Hepatocyte (in vitro differentiated cells): ENCODE data around the gene OMA1. TPM values are rescaled to one million over a fixed set of nuclear protein-coding genes. Genes with fewer than 3 reads are reported as not detected.

Source experiments
- DNase-seq: peaks from one replicate; pipeline ENCODE4 v3.0.0-alpha.2; 2016; ENCODE audit warnings: low spot score
- H2AFZ ChIP-seq: fragments of 200-600 bp; sonication (generic); 2 replicates; pipeline ENCODE4 v1.6.0; 2016; ENCODE audit warnings: antibody characterized with exemption, mild to moderate bottlenecking
- H3K27ac ChIP-seq: fragments of 200-600 bp; sonication (generic); 2 replicates; pipeline ENCODE4 v1.5.1; 2016; ENCODE audit warnings: mild to moderate bottlenecking
- H3K27me3 ChIP-seq: fragments of 200-600 bp; sonication (generic); 2 replicates; pipeline ENCODE4 v1.6.1; 2016
- H3K36me3 ChIP-seq: fragments of 200-600 bp; sonication (generic); replicated peaks from 2 replicates; pipeline ENCODE4 v1.5.1; 2016; ENCODE audit warnings: low read depth; ENCODE audit not compliant: insufficient read depth
- H3K4me1 ChIP-seq: fragments of 200-600 bp; sonication (generic); 2 replicates; pipeline ENCODE4 v1.5.1; 2016; ENCODE audit warnings: mild to moderate bottlenecking, moderate library complexity; ENCODE audit not compliant: insufficient read depth
- H3K4me2 ChIP-seq: fragments of 200-600 bp; sonication (generic); 2 replicates; pipeline ENCODE4 v1.6.0; 2016
- H3K4me3 ChIP-seq: fragments of 200-600 bp; sonication (generic); 2 replicates; pipeline ENCODE4 v1.5.1; 2016; ENCODE audit warnings: mild to moderate bottlenecking
- H3K79me2 ChIP-seq: fragments of 200-600 bp; sonication (generic); 2 replicates; pipeline ENCODE4 v1.6.0; 2017; ENCODE audit warnings: mild to moderate bottlenecking
- H3K9me2 ChIP-seq: fragments of 200-600 bp; sonication (generic); replicated peaks from 2 replicates; pipeline ENCODE4 v1.6.0; 2017; ENCODE audit warnings: mild to moderate bottlenecking; ENCODE audit not compliant: insufficient read depth
- H3K9me3 ChIP-seq: fragments of 200-600 bp; sonication (generic); 2 replicates; pipeline ENCODE4 v1.5.1; 2016; ENCODE audit warnings: low read depth, mild to moderate bottlenecking
- H4K20me1 ChIP-seq: fragments of 200-600 bp; sonication (generic); 2 replicates; pipeline ENCODE4 v1.6.0; 2016; ENCODE audit warnings: mild to moderate bottlenecking; ENCODE audit not compliant: insufficient read depth, poor library complexity, severe bottlenecking
- CTCF ChIP-seq: fragments of 200-600 bp; sonication (generic); IDR thresholded peaks from 2 replicates; pipeline ENCODE4 v1.5.1; 2016; ENCODE audit warnings: antibody characterized with exemption, mild to moderate bottlenecking; ENCODE audit not compliant: poor library complexity
- EZH2 ChIP-seq: fragments of 200-600 bp; sonication (generic); IDR thresholded peaks from 2 replicates; pipeline ENCODE4 v1.6.1; 2016; ENCODE audit warnings: antibody characterized with exemption, mild to moderate bottlenecking, borderline replicate concordance
- EZH2phosphoT487 ChIP-seq: fragments of 200-600 bp; sonication (generic); IDR thresholded peaks from one replicate; pipeline ENCODE4 v1.6.1; 2018; ENCODE audit warnings: antibody characterized with exemption, mild to moderate bottlenecking, low read depth, moderate library complexity; ENCODE audit not compliant: unreplicated experiment, severe bottlenecking
- WGBS: methylation state at CpG from one replicate; pipeline ENCODE4 v1.1.6; 2016; ENCODE audit warnings: low lambda C conversion rate; ENCODE audit errors: missing lambda C conversion rate; 5-methylcytosine and 5-hydroxymethylcytosine counted together
- polyA plus RNA-seq: library from polyadenylated mRNA; unstranded; fragments of >200 nt; fragmentation: Nextera tagmentation; extraction: Ambion mirVana; gene quantifications from 2 replicates; pipeline ENCODE4 v1.2.1, GENCODE V29; 2016
- total RNA-seq: library from RNA; depleted of rRNA; stranded (reverse); fragments of >200 nt; gene quantifications from 2 replicates; pipeline ENCODE4 v1.2.3, GENCODE V29; 2014

Gene OMA1
- total and polyA plus RNA-seq, 2 experiments from 2014 or later, result 19.7 to 36.0 TPM

DNA sequence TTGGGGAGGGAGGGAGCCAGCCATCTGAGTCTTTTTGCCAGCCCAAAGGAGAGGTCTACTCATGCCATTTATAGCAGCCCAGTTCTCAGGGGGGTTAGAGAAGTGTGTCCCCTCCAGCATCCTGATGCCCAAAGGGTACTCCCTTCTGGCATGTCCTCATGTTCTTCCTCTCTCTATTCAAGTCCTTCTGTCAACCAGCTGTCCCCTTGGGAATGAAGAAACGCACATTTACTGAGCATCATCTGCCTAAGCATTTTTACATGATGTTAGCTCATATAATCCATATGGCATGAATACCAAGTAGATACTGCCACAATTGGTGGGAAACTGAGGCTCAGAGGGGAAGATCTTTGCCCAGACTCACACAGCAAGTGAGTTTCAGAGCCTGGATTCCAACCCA, 45.3 kb upstream of the OMA1 start:
- H3K36me3 ChIP-seq, result no peaks in the 10 kb centered on the region
- no peak for DNase-seq
- no peaks in the 10 kb centered on the region for H3K9me3 ChIP-seq
- 89% methylated on average over 1 of the region's 1 CpG for WGBS
- TF ChIP-seq CTCF (no peak), EZH2phosphoT487 (no peak), EZH2 (no peak)
- H3K79me2 ChIP-seq, result no peaks in the 10 kb centered on the region
- no peak overlapping the region for H3K4me2 ChIP-seq
- no peaks in the 10 kb centered on the region for H3K4me1 ChIP-seq
- H3K9me2 ChIP-seq, result no peaks in the 10 kb centered on the region
- H2AFZ ChIP-seq, result no peak overlapping the region
- no peaks in the 10 kb centered on the region for H3K27me3 ChIP-seq
- H3K27ac ChIP-seq, result no peak overlapping the region
- no peaks in the 10 kb centered on the region for H4K20me1 ChIP-seq
- no peak overlapping the region for H3K4me3 ChIP-seq

DNA sequence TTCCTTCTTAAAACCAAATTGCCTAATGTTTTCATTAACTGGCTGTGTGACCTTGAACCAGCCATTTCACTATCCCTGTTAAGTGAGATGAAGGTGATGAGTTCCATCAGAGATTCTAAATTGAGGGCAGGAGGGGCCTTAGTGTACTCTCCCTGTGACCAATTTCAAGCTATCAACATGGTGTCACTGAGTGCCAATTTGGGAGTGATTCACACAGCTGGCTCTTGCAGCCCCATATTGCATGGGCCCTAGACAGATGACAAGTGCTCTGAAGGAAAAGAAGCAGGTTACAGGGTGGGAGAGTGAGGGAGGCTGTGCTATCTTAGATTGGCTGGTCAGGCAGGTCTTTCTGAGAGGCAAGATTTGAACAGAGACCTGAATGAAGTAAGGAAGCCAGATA, 43.5 kb upstream of the OMA1 start:
- Histone ChIP-seq H3K4me2 (no peak overlapping the region), H3K27me3 (no peaks in the 10 kb centered on the region), H3K4me1 (no peaks in the 10 kb centered on the region), H4K20me1 (no peaks in the 10 kb centered on the region), H3K9me2 (no peaks in the 10 kb centered on the region), H3K9me3 (no peaks in the 10 kb centered on the region), H3K4me3 (no peak overlapping the region), H3K27ac (no peak overlapping the region), H3K36me3 (no peaks in the 10 kb centered on the region), H3K79me2 (no peaks in the 10 kb centered on the region), H2AFZ (no peak overlapping the region)
- no peak for DNase-seq
- TF ChIP-seq EZH2 (no peak), CTCF (no peak), EZH2phosphoT487 (no peak)

DNA sequence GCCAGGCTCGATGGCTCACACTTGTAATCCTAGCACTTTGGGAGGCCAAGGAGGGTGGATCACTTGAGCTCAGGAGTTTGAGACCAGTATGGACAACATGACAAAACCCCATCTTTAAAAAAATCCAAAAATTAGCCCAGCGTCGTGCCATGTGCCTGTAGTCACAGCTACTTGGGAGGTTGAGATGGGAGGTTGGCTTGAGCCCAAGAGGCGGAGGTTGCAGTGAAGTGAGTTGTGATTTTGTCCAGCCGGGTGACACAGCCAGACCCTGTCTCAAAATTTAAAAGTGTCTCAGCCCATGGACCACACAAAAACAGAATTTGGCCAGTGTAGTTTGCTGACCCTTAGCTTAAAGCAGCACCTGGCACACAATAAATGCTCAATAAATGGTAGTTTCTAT, 41.9 kb upstream of the OMA1 start:
- Histone ChIP-seq H3K9me3 (no peaks in the 10 kb centered on the region), H3K27me3 (no peaks in the 10 kb centered on the region), H3K4me3 (no peak overlapping the region), H3K4me1 (peaks cover 8% of the 10 kb centered on the region), H4K20me1 (no peaks in the 10 kb centered on the region), H2AFZ (no peak overlapping the region), H3K36me3 (no peaks in the 10 kb centered on the region), H3K27ac (no peak overlapping the region), H3K4me2 (no peak overlapping the region), H3K79me2 (no peaks in the 10 kb centered on the region), H3K9me2 (no peaks in the 10 kb centered on the region)
- no peak for TF ChIP-seq EZH2
- TF ChIP-seq EZH2phosphoT487, result no peak
- TF ChIP-seq CTCF, result no peak
- 80% methylated on average over 5 of the region's 5 CpGs for WGBS
- DNase-seq, result no peak

DNA sequence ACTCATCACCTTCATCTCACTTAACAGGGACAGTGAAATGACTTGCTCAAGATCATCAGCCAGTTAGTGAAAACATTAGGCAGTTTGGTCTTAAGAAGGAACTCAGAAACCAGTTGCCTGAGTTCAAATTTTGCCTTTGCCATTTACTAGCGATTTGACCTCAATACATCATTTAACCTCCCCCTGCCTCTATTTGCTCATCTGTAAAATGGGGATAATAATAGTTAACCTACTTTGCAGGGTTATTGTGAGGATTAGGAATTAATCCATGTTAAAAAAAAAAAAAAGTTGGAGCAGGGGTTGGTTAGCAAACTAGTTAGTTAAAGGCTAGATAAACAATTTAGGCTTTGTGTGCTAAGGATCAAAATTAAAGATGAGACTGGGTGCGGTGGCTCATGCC, 41.1 kb upstream of the OMA1 start:
- H3K36me3 ChIP-seq, result no peaks in the 10 kb centered on the region
- no peaks in the 10 kb centered on the region for H4K20me1 ChIP-seq
- peaks cover 8% of the 10 kb centered on the region for H3K4me1 ChIP-seq
- no peaks in the 10 kb centered on the region for H3K9me2 ChIP-seq
- 93% methylated on average over 2 of the region's 2 CpGs for WGBS
- DNase-seq, result no peak
- no peaks in the 10 kb centered on the region for H3K79me2 ChIP-seq
- no peak overlapping the region for H3K4me2 ChIP-seq
- H3K27ac ChIP-seq, result no peak overlapping the region
- H3K4me3 ChIP-seq, result no peak overlapping the region
- no peaks in the 10 kb centered on the region for H3K9me3 ChIP-seq
- TF ChIP-seq EZH2phosphoT487 (no peak), CTCF (no peak), EZH2 (no peak)
- no peak overlapping the region for H2AFZ ChIP-seq
- H3K27me3 ChIP-seq, result no peaks in the 10 kb centered on the region
